Measurements from ENCODE around the gene KDM8.

The KDM8 gene

DNA sequence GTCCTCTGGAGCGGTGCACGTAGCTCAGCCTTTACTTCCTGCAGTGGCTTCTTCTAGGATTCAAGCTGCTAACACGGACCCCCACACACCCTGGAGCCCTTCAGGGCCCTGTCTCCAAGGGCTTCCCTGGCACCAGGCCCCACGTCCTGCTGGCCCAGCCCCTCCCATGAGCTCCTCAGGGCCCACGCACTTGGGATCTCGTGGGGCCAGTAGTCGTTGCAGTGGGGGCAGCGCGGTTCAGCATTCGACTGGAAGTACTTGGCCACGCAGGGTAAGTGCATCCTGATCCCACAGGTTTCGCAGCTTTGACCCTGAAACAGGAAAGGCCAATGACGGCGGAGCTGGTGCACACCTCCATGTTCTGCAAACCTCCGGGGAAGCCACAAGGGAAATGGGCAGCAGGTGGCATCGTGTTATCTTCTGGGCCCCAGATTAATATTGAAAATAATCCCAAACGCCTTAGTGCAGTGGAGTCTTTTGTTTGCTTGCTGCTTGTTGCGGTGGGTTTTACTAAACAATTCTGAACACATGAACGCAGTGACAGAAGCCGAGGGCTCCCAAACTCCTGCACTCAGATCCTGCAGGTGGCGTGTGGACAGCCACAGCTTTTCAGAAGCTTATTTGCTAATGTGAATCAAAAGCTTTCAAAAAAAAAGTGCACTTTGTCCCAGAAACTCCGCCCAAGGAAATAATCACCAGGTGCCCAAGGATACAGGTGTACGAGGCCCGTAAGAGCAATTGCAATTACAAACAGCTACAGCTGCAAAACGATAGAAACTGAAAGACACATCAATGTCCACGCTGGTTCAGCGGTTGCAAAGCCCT, 22.4 kb downstream of the KDM8 start:
- POLR2A ChIA-PET: interaction anchor here (1.3 kb wide), 1 partner anchor 22 kb away, joined by 4 read pairs; the partner anchor contains the start of gene KDM8
- TF ChIP-seq ZNF623 (tag by site-specific recombination; IDR thresholded peaks at IDR 0.05) (no peak), OSR2 (tag by site-specific recombination; IDR thresholded peaks at IDR 0.05) (no peak), ZNF350 (tag by site-specific recombination; IDR thresholded peaks at IDR 0.05) (no peak), TCF7L2 (IDR thresholded peaks at IDR 0.05; ENCODE audit: borderline replicate concordance, low read depth, low read length) (no peak), ZNF184 (tag by site-specific recombination; IDR thresholded peaks at IDR 0.05) (no peak), ZIC2 (tag by site-specific recombination; IDR thresholded peaks at IDR 0.05) (no peak), ZNF335 (tag by site-specific recombination; conservative IDR thresholded peaks at IDR 0.05) (no peak), ZNF121 (tag by site-specific recombination; IDR thresholded peaks at IDR 0.05) (no peak), ZXDB (tag by site-specific recombination; IDR thresholded peaks at IDR 0.05) (no peak), ZNF707 (tag by site-specific recombination; IDR thresholded peaks at IDR 0.05) (no peak)
- no peaks in the 10 kb centered on the region for H3K4me1 ChIP-seq (ENCODE audit: control insufficient read depth, insufficient read depth, low read length)
- no peak overlapping the region for H3K27ac ChIP-seq (ENCODE audit: extremely low read depth, low read depth, low read length)
- no peaks in the 10 kb centered on the region for H3K9me3 ChIP-seq (ENCODE audit: control insufficient read depth, insufficient read depth, low read depth, low read length)
- peaks cover 0 to 40% of the 10 kb centered on the region in 2 experiments; a peak in 1 of 3 replicates for H3K36me3 ChIP-seq (ENCODE audit: control insufficient read depth in 2 of 2, insufficient read depth in 1 of 2, low read length in 2 of 2)
- CTCF ChIA-PET: interaction anchor here (0.6 to 1.5 kb wide), 4 partner anchors 9 to 74 kb away, joined by 3 to 8 read pairs (median 3); no protein-coding TSS in a partner anchor
- no peak overlapping the region for H3K4me3 ChIP-seq (ENCODE audit: low read depth, low read length)

DNA sequence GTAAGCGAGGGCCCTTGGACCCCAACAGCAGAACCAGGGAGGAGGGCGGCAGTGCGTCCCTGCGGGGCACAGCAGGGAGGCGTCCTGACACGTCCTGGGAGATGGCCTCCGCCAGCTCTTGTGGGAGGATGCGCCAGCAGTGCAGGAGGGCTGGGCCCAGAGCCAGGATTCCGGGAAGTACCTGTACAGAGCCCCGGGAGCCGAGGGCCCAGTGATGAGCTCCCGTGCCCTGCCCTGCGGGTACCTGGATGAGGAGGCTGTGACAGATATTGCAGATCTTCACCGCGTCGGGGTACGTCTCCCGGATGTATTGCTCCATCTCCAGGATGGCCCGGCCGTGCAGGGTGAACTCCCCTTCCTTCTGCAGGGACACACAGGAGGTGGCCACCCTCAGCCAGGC, 23.1 kb downstream of the KDM8 start:
- H3K4me3 ChIP-seq (ENCODE audit: low read depth, low read length): no peak overlapping the region
- peak; percentile 34 for TF ChIP-seq ZBTB20 (tag by site-specific recombination; IDR thresholded peaks at IDR 0.05)
- peak; percentile 60 for TF ChIP-seq ZIC2 (tag by site-specific recombination; IDR thresholded peaks at IDR 0.05)
- TF ChIP-seq ZNF292 (tag by site-specific recombination; IDR thresholded peaks at IDR 0.05; ENCODE audit: borderline replicate concordance, low read depth): no peak
- TF ChIP-seq ZNF239 (tag by site-specific recombination; IDR thresholded peaks at IDR 0.05): no peak
- TF ChIP-seq GLIS1 (tag by site-specific recombination; IDR thresholded peaks at IDR 0.05): peak; percentile 35; the same call in 1 of the 2 replicates
- POLR2A ChIA-PET: no interaction called here
- no peaks in the 10 kb centered on the region for H3K4me1 ChIP-seq (ENCODE audit: control insufficient read depth, insufficient read depth, low read length)
- CTCF ChIA-PET: interaction anchor here (1.5 kb wide), 1 partner anchor 8 kb away, joined by 8 read pairs; no protein-coding TSS in a partner anchor
- no peak overlapping the region for H3K27ac ChIP-seq (ENCODE audit: extremely low read depth, low read depth, low read length)
- no peaks in the 10 kb centered on the region for H3K9me3 ChIP-seq (ENCODE audit: control insufficient read depth, insufficient read depth, low read depth, low read length)
- peaks cover 0 to 45% of the 10 kb centered on the region in 2 experiments; a peak in 1 of 3 replicates for H3K36me3 ChIP-seq (ENCODE audit: control insufficient read depth in 2 of 2, insufficient read depth in 1 of 2, low read length in 2 of 2)

DNA sequence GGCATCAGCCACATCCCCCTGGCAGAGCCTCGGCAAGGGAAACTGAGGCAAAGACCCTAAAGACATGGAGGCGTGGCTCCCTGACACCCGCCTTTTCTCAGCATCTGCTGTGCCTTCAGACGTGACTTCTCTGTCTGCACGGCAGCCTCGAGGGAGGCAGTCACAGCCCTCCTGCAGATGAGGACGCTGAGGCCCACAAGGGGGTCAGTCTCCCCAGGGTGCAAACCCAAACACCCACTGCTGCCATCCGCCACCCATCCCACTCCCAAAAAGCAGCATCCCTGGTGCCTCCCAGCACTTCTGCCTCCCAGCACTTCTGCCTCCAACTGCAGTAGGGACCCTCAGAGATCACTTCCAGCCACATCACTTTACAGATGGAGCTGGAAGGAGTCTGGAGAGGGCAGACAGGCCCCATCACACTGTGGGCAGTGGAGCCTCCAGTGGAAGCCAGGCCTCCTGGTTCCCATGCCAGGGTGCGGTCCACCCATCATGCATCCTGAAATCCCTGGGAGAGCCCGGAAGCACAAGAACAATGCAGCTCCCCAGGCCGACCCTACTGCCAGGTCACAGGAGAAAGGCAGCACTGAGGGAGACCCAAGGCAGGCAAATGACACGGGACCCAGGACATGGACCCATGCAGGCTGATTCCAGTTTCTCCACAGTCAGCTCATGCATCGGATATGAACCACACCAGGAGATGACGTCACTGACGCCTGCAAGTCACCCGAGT, 23.8 kb downstream of the KDM8 start:
- Histone ChIP-seq H3K36me3 (ENCODE audit: control insufficient read depth in 2 of 2, insufficient read depth in 1 of 2, low read length in 2 of 2) (peaks cover 0 to 48% of the 10 kb centered on the region in 2 experiments; a peak in 1 of 3 replicates), H3K4me1 (ENCODE audit: control insufficient read depth, insufficient read depth, low read length) (no peaks in the 10 kb centered on the region), H3K4me3 (ENCODE audit: low read depth, low read length) (no peak overlapping the region), H3K9me3 (ENCODE audit: control insufficient read depth, insufficient read depth, low read depth, low read length) (no peaks in the 10 kb centered on the region), H3K27ac (ENCODE audit: extremely low read depth, low read depth, low read length) (no peak overlapping the region)
- CTCF ChIA-PET: interaction anchor here (0.8 to 1.5 kb wide), 2 partner anchors 8 to 88 kb away, joined by 3 to 8 read pairs; no protein-coding TSS in a partner anchor
- POLR2A ChIA-PET: no interaction called here
- TF ChIP-seq ZNF654 (tag by site-specific recombination; IDR thresholded peaks at IDR 0.05; ENCODE audit: low read depth) (no peak), KLF7 (tag by site-specific recombination; IDR thresholded peaks at IDR 0.05; ENCODE audit: borderline replicate concordance) (no peak), ZNF48 (tag by site-specific recombination; IDR thresholded peaks at IDR 0.05) (no peak), ZNF19 (tag by site-specific recombination; IDR thresholded peaks at IDR 0.05; ENCODE audit: low read depth) (no peak), ZNF571 (tag by site-specific recombination; IDR thresholded peaks at IDR 0.05) (no peak), ZSCAN23 (tag by site-specific recombination; IDR thresholded peaks at IDR 0.05) (no peak), ZFP69B (tag by site-specific recombination; IDR thresholded peaks at IDR 0.05) (no peak), ZNF530 (tag by site-specific recombination; IDR thresholded peaks at IDR 0.05; ENCODE audit: low read depth) (no peak), ZNF521 (tag by site-specific recombination; IDR thresholded peaks at IDR 0.05) (no peak), ZNF791 (tag by site-specific recombination; IDR thresholded peaks at IDR 0.05) (no peak), ZNF221 (tag by site-specific recombination; IDR thresholded peaks at IDR 0.05; ENCODE audit: borderline replicate concordance) (no peak), GFI1B (tag by site-specific recombination; IDR thresholded peaks at IDR 0.05) (no peak)
- TF ChIP-seq, protein P1, sequence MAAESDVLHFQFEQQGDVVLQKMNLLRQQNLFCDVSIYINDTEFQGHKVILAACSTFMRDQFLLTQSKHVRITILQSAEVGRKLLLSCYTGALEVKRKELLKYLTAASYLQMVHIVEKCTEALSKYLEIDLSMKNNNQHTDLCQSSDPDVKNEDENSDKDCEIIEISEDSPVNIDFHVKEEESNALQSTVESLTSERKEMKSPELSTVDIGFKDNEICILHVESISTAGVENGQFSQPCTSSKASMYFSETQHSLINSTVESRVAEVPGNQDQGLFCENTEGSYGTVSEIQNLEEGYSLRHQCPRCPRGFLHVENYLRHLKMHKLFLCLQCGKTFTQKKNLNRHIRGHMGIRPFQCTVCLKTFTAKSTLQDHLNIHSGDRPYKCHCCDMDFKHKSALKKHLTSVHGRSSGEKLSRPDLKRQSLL (tag by site-specific recombination; IDR thresholded peaks at IDR 0.05): no peak
- TF ChIP-seq, protein P2, sequence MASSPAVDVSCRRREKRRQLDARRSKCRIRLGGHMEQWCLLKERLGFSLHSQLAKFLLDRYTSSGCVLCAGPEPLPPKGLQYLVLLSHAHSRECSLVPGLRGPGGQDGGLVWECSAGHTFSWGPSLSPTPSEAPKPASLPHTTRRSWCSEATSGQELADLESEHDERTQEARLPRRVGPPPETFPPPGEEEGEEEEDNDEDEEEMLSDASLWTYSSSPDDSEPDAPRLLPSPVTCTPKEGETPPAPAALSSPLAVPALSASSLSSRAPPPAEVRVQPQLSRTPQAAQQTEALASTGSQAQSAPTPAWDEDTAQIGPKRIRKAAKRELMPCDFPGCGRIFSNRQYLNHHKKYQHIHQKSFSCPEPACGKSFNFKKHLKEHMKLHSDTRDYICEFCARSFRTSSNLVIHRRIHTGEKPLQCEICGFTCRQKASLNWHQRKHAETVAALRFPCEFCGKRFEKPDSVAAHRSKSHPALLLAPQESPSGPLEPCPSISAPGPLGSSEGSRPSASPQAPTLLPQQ (tag by site-specific recombination; IDR thresholded peaks at IDR 0.05): no peak
